Measurements from ENCODE around the gene HHATL. TPM values are rescaled to one million over a fixed set of nuclear protein-coding genes. Genes with fewer than 3 reads are reported as not detected.

The HHATL gene
- total RNA-seq, 2 experiments from 2014 or later: not detected

DNA sequence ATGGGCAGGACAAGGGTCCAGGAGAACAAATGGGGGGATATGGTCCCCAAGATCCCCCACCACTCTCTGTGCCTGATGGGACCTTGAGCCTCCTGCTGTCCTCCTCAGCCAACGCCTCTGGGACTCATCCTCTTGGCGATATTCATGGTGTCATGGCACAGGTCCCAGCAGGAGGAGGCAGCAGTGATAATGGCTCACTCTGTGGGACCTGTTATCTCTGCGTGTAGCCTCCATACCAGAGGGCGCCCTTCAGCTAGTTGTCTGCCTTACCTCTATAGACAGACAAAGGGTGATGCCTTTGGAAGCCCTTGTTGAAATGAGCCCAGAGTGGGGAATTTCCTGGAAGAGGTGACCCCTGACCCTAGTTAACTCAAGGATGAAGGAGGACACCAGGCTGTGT is 41.7 kb downstream of the HHATL start:
- Histone ChIP-seq H3K9me3 (ENCODE audit: low read length) (no peaks in the 10 kb centered on the region), H3K79me2 (ENCODE audit: insufficient read depth, low read depth, low read length) (no peaks in the 10 kb centered on the region), H3K9me2 (ENCODE audit: insufficient read depth, low read length) (no peaks in the 10 kb centered on the region), H4K20me1 (ENCODE audit: insufficient read depth, low read length) (no peaks in the 10 kb centered on the region), H3K4me1 (ENCODE audit: insufficient read depth, low read length, poor library complexity, severe bottlenecking) (no peaks in the 10 kb centered on the region), H3K27ac (ENCODE audit: low read depth, low read length, poor library complexity, severe bottlenecking) (no peak overlapping the region), H3K36me3 (ENCODE audit: insufficient read depth, low read length) (no peaks in the 10 kb centered on the region), H3K4me2 (ENCODE audit: low read length) (no peak overlapping the region), H2AFZ (ENCODE audit: low read length) (no peak overlapping the region), H3K4me3 (ENCODE audit: low read depth, low read length, poor library complexity, severe bottlenecking) (no peak overlapping the region)
- DNase-seq (ENCODE audit: low spot score): peak; percentile 32
- POLR2A ChIA-PET: interaction anchor here (1.2 kb wide), 1 partner anchor 8 kb away, joined by 3 read pairs; no protein-coding TSS in a partner anchor
- no TSS peak for BruUV-seq (replicated peaks)
- CTCF ChIA-PET (ENCODE audit: unreplicated experiment): interaction anchor here (0.5 kb wide), 1 partner anchor 10 kb away, joined by 3 read pairs; no protein-coding TSS in a partner anchor
- no peak for TF ChIP-seq EZH2phosphoT487 (IDR thresholded peaks at IDR 0.05; ENCODE audit: borderline replicate concordance, low read depth, low read length)
- TF ChIP-seq, protein P1, sequence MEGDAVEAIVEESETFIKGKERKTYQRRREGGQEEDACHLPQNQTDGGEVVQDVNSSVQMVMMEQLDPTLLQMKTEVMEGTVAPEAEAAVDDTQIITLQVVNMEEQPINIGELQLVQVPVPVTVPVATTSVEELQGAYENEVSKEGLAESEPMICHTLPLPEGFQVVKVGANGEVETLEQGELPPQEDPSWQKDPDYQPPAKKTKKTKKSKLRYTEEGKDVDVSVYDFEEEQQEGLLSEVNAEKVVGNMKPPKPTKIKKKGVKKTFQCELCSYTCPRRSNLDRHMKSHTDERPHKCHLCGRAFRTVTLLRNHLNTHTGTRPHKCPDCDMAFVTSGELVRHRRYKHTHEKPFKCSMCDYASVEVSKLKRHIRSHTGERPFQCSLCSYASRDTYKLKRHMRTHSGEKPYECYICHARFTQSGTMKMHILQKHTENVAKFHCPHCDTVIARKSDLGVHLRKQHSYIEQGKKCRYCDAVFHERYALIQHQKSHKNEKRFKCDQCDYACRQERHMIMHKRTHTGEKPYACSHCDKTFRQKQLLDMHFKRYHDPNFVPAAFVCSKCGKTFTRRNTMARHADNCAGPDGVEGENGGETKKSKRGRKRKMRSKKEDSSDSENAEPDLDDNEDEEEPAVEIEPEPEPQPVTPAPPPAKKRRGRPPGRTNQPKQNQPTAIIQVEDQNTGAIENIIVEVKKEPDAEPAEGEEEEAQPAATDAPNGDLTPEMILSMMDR (conservative IDR thresholded peaks at IDR 0.05; ENCODE audit: low read length): peak; percentile 59
- intact Hi-C loops (cut with micrococcal nuclease; ENCODE audit: unreplicated experiment): no loop called here

DNA sequence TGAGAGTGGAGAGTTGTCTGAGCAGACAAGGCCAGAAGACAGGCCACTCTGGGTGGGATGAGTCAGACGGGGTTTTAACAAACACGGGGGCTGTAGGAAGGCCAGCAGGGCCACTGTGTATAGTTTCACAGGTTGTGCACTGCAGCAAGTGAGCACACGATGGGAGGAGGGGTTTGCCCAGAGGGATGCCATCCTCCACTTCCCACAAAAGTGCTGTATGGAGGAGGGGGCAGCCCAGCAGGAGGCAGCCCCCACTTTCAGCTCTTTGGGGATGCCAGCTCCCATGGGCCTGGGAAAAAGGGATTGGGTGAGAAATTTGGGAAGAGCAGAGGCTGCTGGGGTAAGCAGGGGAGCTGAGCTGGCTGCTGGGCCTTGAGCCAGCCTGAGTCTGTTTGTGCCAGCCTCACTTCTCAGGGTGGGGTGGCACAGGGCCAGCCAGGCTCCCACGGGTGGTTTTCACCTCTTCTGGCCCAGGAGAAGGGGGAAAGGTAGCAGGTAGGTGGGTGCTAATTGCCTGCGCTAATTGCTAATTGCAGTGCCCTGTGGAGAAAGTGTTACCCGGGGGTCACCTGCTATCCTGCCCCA is 42.4 kb downstream of the HHATL start:
- no peak overlapping the region for H3K4me3 ChIP-seq (ENCODE audit: low read depth, low read length, poor library complexity, severe bottlenecking)
- H3K79me2 ChIP-seq (ENCODE audit: insufficient read depth, low read depth, low read length): no peaks in the 10 kb centered on the region
- DNase-seq (ENCODE audit: low spot score): no peak
- no peak for TF ChIP-seq EZH2phosphoT487 (IDR thresholded peaks at IDR 0.05; ENCODE audit: borderline replicate concordance, low read depth, low read length)
- TF ChIP-seq, protein P1 (conservative IDR thresholded peaks at IDR 0.05; ENCODE audit: low read length): no peak
- H3K27ac ChIP-seq (ENCODE audit: low read depth, low read length, poor library complexity, severe bottlenecking): no peak overlapping the region
- H3K4me2 ChIP-seq (ENCODE audit: low read length): no peak overlapping the region
- no peak overlapping the region for H2AFZ ChIP-seq (ENCODE audit: low read length)
- no peaks in the 10 kb centered on the region for H4K20me1 ChIP-seq (ENCODE audit: insufficient read depth, low read length)
- intact Hi-C loops (cut with micrococcal nuclease; ENCODE audit: unreplicated experiment): no loop called here
- no peaks in the 10 kb centered on the region for H3K36me3 ChIP-seq (ENCODE audit: insufficient read depth, low read length)
- POLR2A ChIA-PET: interaction anchor here (1.2 kb wide), 1 partner anchor 8 kb away, joined by 3 read pairs; no protein-coding TSS in a partner anchor
- CTCF ChIA-PET (ENCODE audit: unreplicated experiment): no interaction called here
- no peaks in the 10 kb centered on the region for H3K9me3 ChIP-seq (ENCODE audit: low read length)
- H3K4me1 ChIP-seq (ENCODE audit: insufficient read depth, low read length, poor library complexity, severe bottlenecking): no peaks in the 10 kb centered on the region
- no peaks in the 10 kb centered on the region for H3K9me2 ChIP-seq (ENCODE audit: insufficient read depth, low read length)
- no TSS peak for BruUV-seq (replicated peaks)

DNA sequence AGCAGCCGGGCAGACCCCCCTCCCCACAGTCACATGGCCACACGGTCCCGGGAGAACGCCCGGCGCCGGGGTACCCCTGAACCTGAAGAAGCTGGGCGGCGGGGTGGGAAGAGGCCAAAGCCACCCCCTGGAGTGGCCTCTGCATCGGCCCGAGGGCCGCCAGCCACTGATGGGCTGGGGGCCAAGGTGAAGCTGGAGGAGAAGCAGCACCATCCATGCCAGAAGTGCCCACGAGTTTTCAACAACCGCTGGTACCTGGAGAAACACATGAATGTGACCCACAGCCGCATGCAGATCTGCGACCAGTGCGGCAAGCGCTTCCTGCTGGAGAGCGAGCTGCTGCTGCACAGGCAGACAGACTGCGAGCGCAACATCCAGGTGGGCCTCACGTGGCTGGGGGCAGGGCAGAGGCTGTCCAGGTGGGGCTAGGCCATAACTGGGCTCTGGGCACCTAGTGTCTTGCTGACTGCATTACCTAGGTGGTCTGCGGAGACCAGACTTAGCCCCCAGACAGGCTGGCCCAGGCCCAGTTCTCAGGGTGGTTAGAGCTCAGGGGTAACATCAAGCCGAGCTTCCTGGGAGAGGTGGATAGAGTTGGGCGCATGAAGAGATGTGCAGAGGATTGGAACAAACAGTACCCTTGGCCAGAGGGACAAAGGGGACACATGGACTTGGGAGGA is 43.0 kb downstream of the HHATL start:
- CTCF ChIA-PET (ENCODE audit: unreplicated experiment): no interaction called here

More for the DNA sequence above, 43.0 kb downstream of the HHATL start:
- Histone ChIP-seq H3K4me1 (ENCODE audit: insufficient read depth, low read length, poor library complexity, severe bottlenecking) (no peaks in the 10 kb centered on the region), H3K4me2 (ENCODE audit: low read length) (no peak overlapping the region), H4K20me1 (ENCODE audit: insufficient read depth, low read length) (no peaks in the 10 kb centered on the region), H3K36me3 (ENCODE audit: insufficient read depth, low read length) (no peaks in the 10 kb centered on the region), H2AFZ (ENCODE audit: low read length) (no peak overlapping the region), H3K27ac (ENCODE audit: low read depth, low read length, poor library complexity, severe bottlenecking) (no peak overlapping the region), H3K9me3 (ENCODE audit: low read length) (no peaks in the 10 kb centered on the region), H3K79me2 (ENCODE audit: insufficient read depth, low read depth, low read length) (no peaks in the 10 kb centered on the region), H3K9me2 (ENCODE audit: insufficient read depth, low read length) (no peaks in the 10 kb centered on the region), H3K4me3 (ENCODE audit: low read depth, low read length, poor library complexity, severe bottlenecking) (no peak overlapping the region)
- POLR2A ChIA-PET: interaction anchor here (0.7 kb wide), 1 partner anchor 82 kb away, joined by 3 read pairs; no protein-coding TSS in a partner anchor
- intact Hi-C loops (cut with micrococcal nuclease; ENCODE audit: unreplicated experiment): loop anchor here (10.0 kb wide), 1 partner anchor 85 kb away; no protein-coding TSS in a partner anchor
- TF ChIP-seq EZH2phosphoT487 (IDR thresholded peaks at IDR 0.05; ENCODE audit: borderline replicate concordance, low read depth, low read length): no peak
- BruUV-seq (replicated peaks): no TSS peak
- no peak for DNase-seq (ENCODE audit: low spot score)
